NCI-H2171 (cell line): Measurements from ENCODE around the gene CATSPERZ.
A peak's percentile ranks its signal among the peaks of the same experiment; 100 is the strongest.
"Not testable (repeated sequence)": the region's sequence is repeated elsewhere in the genome, so short reads cannot be mapped to it uniquely, and the experiment has no call there.

ENCODE experiments used
- DNase-seq: peaks from one replicate; lab custom pipeline; 2025; lab: John Stamatoyannopoulos, UW

The CATSPERZ gene

GRCh38 chr11:64304316-64305072, 4.3 kb downstream of the CATSPERZ start:
- DNase-seq: peak; percentile 85

DNA sequence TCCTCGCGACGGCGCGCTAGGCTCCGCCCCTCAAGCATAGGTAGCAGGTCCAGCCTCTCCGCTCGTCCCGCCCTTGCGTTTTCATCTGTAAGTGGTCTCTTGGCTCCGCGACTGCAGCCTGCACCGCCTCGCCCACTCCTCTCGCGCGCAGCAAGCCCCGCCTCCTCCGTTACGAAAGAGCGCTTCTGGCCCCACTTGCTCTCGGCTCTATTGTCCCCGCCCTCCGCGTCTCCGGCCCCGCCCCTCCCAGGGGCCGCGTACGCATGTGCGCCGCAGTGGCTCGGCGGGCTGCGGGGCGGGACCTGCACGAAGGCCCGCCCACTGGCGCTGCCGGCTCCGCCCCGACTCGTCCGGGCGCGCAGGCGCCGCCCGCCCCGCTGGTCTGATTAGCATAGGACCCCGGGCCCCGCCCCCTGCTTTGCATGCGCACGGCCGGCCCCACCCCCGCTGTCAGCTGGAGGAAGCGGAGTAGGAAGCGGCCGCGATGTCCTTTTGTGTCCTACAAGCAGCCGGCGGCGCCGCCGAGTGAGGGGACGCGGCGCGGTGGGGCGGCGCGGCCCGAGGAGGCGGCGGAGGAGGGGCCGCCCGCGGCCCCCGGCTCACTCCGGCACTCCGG, 5.0 kb downstream of the CATSPERZ start, which contains the start of gene ESRRA:
TSS of gene ESRRA (plus strand) at position 450 of the 616 bp plus-strand sequence. CDS start 1,656 bp downstream, outside the sequence.
- peak; percentile 100 for DNase-seq

GRCh38 chr11:64305691-64306562, 5.8 kb downstream of the CATSPERZ start:
- no peak for DNase-seq

GRCh38 chr11:64306563-64306875, 6.4 kb downstream of the CATSPERZ start:
- DNase-seq: no peak

DNA sequence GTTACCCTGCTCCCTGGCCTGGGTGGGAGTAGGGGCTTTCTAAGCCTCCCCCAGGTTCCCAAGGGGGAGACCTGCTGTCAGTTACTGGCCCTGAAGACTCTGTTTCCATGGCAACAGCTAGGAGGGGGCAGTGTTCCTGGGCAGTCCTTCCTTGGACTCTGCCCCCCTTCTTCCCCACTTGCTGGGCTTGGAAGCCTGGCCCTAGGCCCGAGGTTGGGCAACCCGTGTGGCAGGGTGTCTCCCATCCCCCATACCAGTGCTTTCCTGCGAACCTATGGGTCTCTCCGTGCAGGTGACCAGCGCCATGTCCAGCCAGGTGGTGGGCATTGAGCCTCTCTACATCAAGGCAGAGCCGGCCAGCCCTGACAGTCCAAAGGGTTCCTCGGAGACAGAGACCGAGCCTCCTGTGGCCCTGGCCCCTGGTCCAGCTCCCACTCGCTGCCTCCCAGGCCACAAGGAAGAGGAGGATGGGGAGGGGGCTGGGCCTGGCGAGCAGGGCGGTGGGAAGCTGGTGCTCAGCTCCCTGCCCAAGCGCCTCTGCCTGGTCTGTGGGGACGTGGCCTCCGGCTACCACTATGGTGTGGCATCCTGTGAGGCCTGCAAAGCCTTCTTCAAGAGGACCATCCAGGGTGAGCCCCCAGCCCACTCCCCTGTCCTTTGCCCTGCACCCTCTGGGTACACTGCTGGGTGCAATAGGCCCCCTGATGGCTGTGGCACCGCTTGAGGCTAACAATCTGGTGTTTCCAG, 6.9 kb downstream of the CATSPERZ start:
- DNase-seq: no peak

- not testable (repeated sequence) for DNase-seq
Measured at GRCh38 chr11:64307795-64308194, 7.6 kb downstream of the CATSPERZ start.

GRCh38 chr11:64312947-64313346, 12.8 kb downstream of the CATSPERZ start:
- DNase-seq: no peak

DNA sequence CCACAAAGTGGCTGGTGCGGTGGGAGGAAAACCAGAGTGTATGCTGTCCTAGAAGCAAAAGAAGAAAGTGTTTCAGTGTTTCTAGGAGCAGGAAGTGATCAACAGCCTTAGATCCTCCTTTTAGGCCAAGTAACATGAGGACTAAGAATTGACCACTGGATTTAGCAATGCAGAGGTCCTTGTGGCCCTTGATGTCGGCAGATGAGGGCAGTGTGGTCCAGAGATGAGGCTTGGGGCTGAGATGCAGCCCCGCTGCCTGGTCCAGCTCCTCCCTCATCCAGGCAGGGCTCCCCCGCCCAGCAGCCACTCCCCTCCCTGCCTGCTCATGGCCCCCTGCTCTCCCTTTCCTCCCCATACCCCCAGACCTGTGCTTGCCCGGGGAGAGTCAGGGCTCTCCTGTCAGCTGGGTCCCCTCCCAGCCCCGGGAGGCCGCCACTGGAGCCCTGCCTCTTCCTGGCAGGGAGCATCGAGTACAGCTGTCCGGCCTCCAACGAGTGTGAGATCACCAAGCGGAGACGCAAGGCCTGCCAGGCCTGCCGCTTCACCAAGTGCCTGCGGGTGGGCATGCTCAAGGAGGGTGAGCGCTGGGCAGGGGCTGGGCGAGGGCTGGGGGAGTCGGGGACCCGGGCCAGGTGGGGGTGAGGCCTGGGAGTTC, 13.5 kb downstream of the CATSPERZ start:
- DNase-seq: no peak

- DNase-seq: no peak
Measured at GRCh38 chr11:64314146-64314804, 14.1 kb downstream of the CATSPERZ start.

GRCh38 chr11:64314805-64315561, 14.8 kb downstream of the CATSPERZ start:
- DNase-seq: no peak

- DNase-seq: not testable (repeated sequence)
Measured at GRCh38 chr11:64315667-64316526, 15.7 kb downstream of the CATSPERZ start.

DNA sequence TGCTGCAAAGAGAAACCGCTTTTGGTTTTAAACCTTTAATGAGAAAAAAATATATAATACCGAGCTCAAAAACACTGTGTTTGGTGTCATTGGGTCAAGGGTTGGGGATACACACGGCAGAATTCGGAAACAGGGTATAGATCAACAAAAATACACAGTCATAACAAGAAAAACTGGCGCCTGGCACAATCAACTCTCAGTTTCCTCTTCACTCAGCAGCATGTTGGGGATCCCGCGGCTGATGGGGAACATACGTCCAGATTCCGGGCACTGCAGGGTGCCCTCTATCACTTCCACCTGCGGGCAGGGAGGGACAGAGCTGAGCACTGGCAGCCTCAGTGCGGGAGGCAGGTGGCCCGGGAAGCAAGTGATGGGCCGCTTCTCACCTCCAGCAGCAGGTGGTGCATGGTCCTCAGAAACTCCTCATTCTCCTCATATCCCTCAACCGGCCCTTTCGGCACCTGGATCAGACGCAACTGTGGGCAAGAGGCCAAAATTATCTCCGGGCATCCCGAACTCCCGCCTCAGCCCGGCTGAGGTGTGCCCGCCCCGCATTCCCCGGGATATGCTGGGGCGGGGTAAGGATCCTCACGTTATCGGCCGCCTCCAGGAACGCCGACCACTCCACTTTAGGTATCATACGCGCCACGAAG, 16.6 kb downstream of the CATSPERZ start:
- peak; percentile 65 for DNase-seq

- DNase-seq: peak; percentile 99
Measured at GRCh38 chr11:64317325-64317960, 17.3 kb downstream of the CATSPERZ start, which contains the start of gene TRMT112. TRMT112 (minus strand) TSS chr11:64317559; CDS start chr11:64317526, 33 bp downstream.

GRCh38 chr11:64317961-64318765, 18.0 kb downstream of the CATSPERZ start, which contains the start of gene PRDX5:
PRDX5 (plus strand) TSS chr11:64318121; CDS start chr11:64318216, 95 bp downstream.
- peak; percentile 94 for DNase-seq

DNA sequence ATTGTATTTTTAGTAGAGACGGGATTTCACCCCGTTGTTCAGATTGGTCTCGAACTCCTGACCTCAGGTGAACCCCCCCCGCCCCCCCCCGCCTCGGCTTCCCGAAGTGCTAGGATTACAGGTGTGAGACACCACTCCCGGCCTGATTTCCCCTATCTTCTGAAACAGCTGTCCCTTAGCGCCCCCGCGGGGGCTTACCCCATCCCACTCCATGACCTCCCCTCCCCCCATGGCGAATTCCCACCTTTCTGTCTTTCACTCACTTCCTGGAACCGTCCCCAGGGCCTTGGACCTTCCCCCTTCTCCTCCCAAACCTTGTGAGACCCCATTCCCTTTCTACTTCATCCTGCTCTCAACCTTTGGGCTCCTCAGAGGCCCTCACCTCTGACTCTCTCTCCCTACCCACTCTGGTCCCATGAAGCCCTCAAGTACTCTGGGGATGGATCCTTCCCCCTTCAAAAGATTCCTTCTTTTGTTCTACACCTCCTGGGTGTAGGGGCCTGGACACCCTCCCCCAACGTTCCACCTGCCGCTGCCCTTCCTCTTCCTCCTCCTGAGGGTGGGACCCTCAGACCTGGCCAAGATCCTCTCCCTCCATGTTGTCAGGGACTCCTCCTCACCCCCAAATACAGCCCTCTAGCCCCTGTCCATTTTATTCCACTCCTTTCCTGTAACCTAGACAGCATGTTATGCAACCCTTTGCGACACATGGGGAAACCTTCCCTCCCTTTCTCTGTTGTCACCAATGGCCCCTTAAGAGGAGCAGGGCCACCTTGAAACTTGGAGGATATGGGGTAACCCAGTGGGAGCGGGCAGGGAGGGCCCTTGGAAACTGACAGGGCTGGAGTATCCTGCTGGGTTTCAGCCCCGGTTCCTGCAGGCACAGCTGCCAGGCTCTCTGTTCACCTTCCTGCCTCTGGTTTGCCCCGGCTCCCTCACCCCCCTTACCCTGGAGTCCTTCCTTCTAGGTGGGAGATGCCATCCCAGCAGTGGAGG, 18.9 kb downstream of the CATSPERZ start:
- DNase-seq: no peak

DNA sequence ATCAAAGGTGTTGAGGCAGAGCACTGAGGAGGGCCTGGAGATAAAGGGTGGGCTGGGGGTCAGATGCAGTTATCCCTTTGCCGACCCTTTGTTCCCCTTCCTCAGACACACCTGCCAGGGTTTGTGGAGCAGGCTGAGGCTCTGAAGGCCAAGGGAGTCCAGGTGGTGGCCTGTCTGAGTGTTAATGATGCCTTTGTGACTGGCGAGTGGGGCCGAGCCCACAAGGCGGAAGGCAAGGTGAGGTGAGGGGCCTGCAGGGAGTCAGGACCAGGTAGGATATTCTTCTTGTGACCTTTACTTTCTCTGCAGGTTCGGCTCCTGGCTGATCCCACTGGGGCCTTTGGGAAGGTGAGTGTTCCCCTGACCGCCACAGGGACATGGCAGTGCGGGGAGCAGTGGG, 20.4 kb downstream of the CATSPERZ start:
- DNase-seq: no peak
